CD4-positive, alpha-beta T cell treated with Interleukin-12 subunit alpha and Interleukin-12 subunit beta, for 1 hour (primary cell): Measurements from ENCODE around the gene ZCWPW1.

Experiments used
- DNase-seq: peaks from one replicate; pipeline ENCODE4 v3.0.0-alpha.2; 2020

Gene ZCWPW1

GRCh38 chr7:100351657-100352058 is 76.8 kb downstream of the ZCWPW1 start:
- DNase-seq = no peak
